Central memory CD8-positive, alpha-beta T cell (primary cell): Measurements from ENCODE around the gene GMIP.

Experiments
- ATAC-seq: fragments of 150-1000 bp; cut with Tn5 transposase; replicated peaks from 2 replicates; pipeline ENCODE4 v1.10.0; 2022; ENCODE audit warnings: mild to moderate bottlenecking, moderate FRiP score, moderate number of reproducible peaks; ENCODE audit not compliant: poor library complexity, severe bottlenecking; ENCODE audit errors: extremely low read depth
- DNase-seq, 2 donors: peaks; one replicate each; pipeline ENCODE4 v3.0.0; 2021; ENCODE audit warnings: low spot score in 2 of 2
- H3K27ac Mint-ChIP-seq: one replicate; pipeline ENCODE4 v1.8.0; 2022; ENCODE audit warnings: low read depth, mild to moderate bottlenecking, moderate library complexity, mixed read lengths
- H3K27me3 Mint-ChIP-seq: one replicate; pipeline ENCODE4 v1.8.0; 2022; ENCODE audit warnings: mixed read lengths
- H3K36me3 Mint-ChIP-seq: one replicate; pipeline ENCODE4 v1.8.0; 2022; ENCODE audit warnings: mild to moderate bottlenecking, moderate library complexity, mixed read lengths; ENCODE audit not compliant: insufficient read depth
- H3K4me1 Mint-ChIP-seq: one replicate; pipeline ENCODE4 v1.8.0; 2022; ENCODE audit warnings: mixed read lengths
- H3K4me3 Mint-ChIP-seq: one replicate; pipeline ENCODE4 v1.8.0; 2022; ENCODE audit warnings: mild to moderate bottlenecking, moderate library complexity, mixed read lengths
- H3K9me3 Mint-ChIP-seq: one replicate; pipeline ENCODE4 v1.8.0; 2022; ENCODE audit warnings: mixed read lengths

The GMIP gene

DNA sequence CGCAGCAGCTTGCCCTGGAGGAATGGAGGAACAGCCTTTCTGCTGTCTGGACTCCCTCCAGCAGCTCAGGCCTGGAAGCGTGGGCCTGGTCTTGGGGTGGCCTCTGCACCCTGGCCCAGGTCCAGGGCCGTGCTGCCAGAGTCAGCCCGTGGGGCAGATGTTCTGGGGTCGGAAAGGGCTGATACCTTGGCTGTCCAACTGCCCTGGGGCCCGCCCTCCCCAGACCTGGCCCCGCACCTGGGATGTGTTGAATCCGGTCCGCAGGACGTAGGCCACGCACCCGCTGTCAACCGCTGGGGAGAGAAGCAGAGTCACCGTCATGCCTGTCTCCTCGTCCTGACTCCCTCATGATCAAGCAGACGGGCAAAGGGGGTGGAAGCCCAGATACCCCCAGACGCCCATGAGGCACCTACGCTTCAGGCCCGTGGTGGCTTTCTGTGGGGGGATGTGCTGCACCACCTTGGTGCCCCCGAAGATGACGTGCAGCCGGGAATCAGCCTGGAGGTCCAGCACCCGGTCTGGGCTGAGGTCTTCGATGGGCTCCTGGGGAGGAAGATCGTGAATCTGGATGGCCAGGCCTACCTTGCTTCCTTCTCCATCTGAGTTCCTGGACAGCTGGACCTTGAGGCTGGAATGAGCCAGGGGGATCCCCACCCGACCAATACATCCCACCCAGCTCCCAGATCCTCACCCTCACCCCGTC, 12.3 kb upstream of the GMIP start:
- Mint-ChIP-seq H3K27me3 (no peaks in the 10 kb centered on the region), H3K4me1 (no peaks in the 10 kb centered on the region), H3K4me3 (no peak overlapping the region), H3K27ac (no peak overlapping the region), H3K9me3 (no peaks in the 10 kb centered on the region), H3K36me3 (peaks cover 41% of the 10 kb centered on the region)
- DNase-seq: no peak
- no peak for ATAC-seq

DNA sequence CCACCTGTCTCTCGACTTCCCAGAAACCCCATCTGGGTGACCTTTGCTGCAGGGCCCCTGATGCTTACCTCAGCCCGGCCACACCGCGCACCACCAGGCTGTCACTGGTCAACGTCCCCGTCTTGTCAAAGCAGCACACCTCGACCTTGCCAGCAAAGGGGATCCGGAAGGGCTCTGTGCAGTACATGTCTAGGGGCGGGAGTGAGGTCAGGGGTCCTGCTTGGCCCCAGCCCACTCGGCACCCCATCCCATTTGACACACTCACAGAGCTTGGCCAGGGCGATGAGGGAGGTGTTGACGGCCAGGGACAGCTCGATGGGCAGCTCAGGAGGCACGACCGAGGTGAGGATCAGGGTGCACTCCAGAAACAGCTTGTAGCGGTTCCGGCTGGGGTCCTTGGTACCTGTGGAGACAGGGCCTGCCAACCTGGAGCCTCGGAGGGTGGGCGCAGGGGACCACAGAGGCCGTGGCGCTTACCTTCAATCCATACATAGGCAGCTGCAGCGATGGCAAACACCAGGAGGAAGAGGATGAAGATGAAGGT, 11.7 kb upstream of the GMIP start:
- Mint-ChIP-seq H3K27me3 (no peaks in the 10 kb centered on the region), H3K27ac (no peak overlapping the region), H3K9me3 (no peaks in the 10 kb centered on the region), H3K4me1 (no peaks in the 10 kb centered on the region), H3K36me3 (peaks cover 40% of the 10 kb centered on the region), H3K4me3 (no peak overlapping the region)
- DNase-seq: no peak
- ATAC-seq: no peak

DNA sequence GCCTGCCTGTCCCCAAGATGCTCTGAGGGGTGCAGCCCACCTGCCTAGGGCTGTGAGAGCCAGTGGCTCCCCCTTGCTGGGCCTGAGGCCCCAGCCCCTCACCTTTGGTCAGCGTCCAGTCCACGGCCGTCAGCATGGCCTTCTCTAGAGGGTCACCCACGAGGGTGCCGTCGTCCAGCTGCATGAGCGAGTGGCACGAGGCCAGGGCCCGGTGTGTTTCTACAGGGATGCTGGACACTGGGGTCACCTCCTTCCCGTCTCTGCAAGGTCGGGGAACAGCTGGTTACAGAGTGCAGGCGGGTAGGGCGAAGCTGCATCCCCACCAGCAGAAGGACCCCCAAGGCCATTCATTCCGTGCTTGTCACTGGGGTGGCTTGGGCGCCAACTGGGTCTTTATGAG, 11.0 kb upstream of the GMIP start:
- no peaks in the 10 kb centered on the region for H3K9me3 Mint-ChIP-seq
- no peak overlapping the region for H3K27ac Mint-ChIP-seq
- no peaks in the 10 kb centered on the region for H3K4me1 Mint-ChIP-seq
- no peak overlapping the region for H3K4me3 Mint-ChIP-seq
- no peak for ATAC-seq
- H3K27me3 Mint-ChIP-seq: no peaks in the 10 kb centered on the region
- peaks cover 38% of the 10 kb centered on the region for H3K36me3 Mint-ChIP-seq
- DNase-seq: no peak

DNA sequence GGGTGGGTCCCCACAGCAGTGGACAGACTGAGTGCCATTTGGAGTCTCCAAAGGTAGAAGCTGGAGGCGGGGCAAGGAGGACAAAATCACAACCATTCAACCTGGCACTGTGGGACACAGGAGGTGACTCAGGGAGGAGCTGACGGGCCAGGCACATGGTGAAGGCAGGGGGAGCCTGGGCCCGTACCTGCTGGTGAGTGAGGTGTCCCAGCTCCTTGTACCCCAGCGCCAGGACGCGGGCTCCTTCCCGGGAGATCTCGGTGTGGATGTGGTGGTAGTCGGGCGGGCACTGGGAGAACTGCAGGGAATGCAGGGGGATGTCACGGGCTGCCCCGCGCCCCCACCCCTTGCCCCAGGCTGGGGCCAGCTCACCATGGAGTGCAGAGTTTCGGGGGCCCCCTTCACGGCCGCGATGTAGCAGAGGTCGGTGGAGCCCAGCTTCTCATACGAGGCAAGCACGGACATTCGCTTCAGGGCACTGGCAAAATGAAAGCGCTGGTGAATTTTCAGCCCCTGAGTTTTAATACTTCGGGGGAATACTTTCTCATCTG, 10.2 kb upstream of the GMIP start:
- Mint-ChIP-seq H3K4me1 (no peaks in the 10 kb centered on the region), H3K27me3 (no peaks in the 10 kb centered on the region), H3K36me3 (peaks cover 42% of the 10 kb centered on the region), H3K4me3 (no peak overlapping the region), H3K27ac (peak overlapping the region; percentile 5), H3K9me3 (no peaks in the 10 kb centered on the region)
- DNase-seq (no peak), ATAC-seq (no peak)

DNA sequence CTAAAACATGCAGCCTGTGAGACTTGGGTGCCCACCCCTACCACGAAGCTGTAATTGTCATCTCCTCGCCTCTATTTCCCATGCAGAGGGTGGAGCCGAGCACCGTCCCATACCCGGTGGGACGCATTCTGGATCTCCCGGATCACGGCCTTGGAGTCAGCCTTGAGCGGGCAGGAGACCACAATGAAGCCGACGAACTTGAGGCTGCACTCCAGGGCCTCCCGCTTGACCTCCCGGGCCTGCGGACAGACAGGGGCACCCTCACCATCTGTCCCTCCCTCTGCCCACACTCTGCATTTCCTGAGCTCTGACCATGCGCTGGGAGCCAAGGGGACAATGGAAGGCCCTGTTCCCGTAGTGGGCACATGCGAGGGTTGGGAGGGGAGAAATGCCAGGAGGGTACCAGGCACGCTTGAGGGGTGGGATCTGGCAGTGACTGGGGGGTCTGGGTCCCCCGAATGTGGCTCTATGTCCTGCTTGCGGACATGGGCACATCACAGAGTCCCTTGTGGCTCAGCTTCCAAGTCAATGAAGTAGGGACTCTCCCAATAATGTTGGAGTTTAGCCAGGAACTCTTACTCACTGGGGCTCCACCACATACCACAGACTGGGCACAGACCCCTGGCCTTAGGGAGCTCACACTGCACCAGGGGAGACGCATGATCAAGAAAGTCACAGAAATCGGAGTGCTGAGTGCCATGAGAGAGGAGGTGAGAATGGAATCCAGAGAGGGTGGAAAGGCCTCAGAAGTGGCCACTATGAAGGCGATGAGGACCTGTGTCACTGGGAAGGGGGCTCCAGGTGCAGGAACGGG, 9.2 kb upstream of the GMIP start:
- no peaks in the 10 kb centered on the region for H3K4me1 Mint-ChIP-seq
- no peak for ATAC-seq
- H3K4me3 Mint-ChIP-seq: no peak overlapping the region
- H3K27me3 Mint-ChIP-seq: no peaks in the 10 kb centered on the region
- H3K9me3 Mint-ChIP-seq: no peaks in the 10 kb centered on the region
- no peak overlapping the region for H3K27ac Mint-ChIP-seq
- H3K36me3 Mint-ChIP-seq: peaks cover 43% of the 10 kb centered on the region
- DNase-seq: no peak

DNA sequence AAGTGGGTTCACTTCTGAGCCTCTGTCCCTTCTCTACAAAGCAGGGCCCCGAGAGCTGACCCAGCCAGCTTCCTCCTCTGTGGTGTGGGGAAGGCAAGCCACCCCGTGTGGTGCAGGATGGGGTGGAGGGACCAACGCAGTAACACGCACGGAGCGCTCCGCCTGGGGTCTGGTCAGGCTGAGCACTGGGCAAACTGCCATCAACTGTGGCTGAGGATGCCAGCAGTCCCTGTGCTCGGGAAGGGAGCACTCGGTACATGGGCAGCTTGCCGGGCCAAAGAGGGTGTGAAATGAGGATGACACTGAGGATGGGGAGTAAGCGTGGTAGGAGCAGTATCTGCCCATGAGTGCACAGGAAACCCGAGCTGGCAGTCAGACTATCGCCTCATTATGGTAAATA, 7.6 kb upstream of the GMIP start:
- DNase-seq: no peak

DNA sequence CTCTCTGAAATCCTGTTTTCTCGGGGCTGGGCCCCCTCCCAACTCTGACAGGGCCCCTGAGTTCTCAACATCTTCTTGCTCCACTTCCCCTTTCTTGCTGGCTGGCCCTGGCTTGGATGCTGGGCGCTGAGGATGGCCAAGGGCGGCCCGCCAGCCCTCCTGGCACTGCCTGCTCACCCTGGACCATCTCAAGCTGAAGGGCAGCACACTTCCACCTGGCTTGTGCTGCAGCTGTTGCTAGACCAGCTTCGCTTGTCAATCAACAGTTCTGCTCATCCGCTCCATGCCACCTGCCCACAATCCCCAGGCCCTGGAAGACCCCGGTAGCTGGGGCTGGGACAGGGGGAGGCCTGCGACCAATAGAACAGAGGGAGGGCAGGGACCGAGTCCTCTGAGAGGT, 6.9 kb upstream of the GMIP start:
- peaks cover 45% of the 10 kb centered on the region for H3K36me3 Mint-ChIP-seq
- no peaks in the 10 kb centered on the region for H3K9me3 Mint-ChIP-seq
- DNase-seq (no peak), ATAC-seq (no peak)
- no peak overlapping the region for H3K4me3 Mint-ChIP-seq
- no peaks in the 10 kb centered on the region for H3K4me1 Mint-ChIP-seq
- H3K27ac Mint-ChIP-seq: no peak overlapping the region
- H3K27me3 Mint-ChIP-seq: no peaks in the 10 kb centered on the region

More for the DNA sequence above, 7.6 kb upstream of the GMIP start:
- no peak overlapping the region for H3K4me3 Mint-ChIP-seq
- no peaks in the 10 kb centered on the region for H3K27me3 Mint-ChIP-seq
- H3K27ac Mint-ChIP-seq: no peak overlapping the region
- no peaks in the 10 kb centered on the region for H3K4me1 Mint-ChIP-seq
- no peaks in the 10 kb centered on the region for H3K9me3 Mint-ChIP-seq
- no peak for ATAC-seq
- peaks cover 45% of the 10 kb centered on the region for H3K36me3 Mint-ChIP-seq

DNA sequence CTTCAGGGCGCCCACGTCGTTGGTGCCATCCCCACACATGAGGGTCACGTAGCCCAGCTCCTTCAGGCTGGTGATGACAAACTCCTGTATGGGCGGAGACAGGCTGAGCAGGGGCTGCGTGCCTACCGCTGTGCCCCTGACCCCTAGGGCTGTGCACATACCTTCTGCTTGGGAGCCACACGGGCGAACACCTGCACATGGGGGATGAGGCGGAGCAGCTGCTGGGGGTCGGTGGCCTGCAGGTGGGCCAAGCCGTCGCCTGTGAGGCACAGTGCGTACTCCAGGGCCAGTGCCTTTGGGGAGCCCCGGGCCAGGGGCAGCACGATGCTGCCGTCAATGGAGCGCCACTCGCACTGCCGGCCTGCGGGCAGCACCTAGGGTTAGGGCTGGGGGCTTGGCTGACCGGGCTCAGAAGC, 6.1 kb upstream of the GMIP start:
- H3K27me3 Mint-ChIP-seq: no peaks in the 10 kb centered on the region
- H3K36me3 Mint-ChIP-seq: peaks cover 43% of the 10 kb centered on the region
- no peak overlapping the region for H3K4me3 Mint-ChIP-seq
- DNase-seq (no peak), ATAC-seq (no peak)
- no peak overlapping the region for H3K27ac Mint-ChIP-seq
- no peaks in the 10 kb centered on the region for H3K4me1 Mint-ChIP-seq
- H3K9me3 Mint-ChIP-seq: no peaks in the 10 kb centered on the region

DNA sequence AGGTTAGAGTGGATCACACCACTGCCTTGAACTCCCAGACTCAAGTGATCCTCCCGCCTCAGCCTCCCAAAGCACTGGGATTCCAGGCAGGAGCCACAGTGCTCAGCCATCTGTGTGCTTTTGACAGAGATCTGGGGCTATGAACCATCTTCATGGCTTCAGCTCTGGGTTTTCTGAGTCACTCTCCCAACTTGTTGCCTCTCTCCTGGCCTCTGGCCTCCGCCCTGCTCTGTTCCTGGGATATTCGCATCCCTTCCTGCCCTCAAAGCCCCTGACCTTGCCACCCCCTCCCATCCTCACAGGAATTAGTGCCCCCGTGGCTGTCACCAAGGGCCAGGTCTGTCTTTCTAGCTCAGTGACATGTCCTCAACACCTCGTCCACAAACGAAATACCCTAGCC, 5.7 kb upstream of the GMIP start:
- no peaks in the 10 kb centered on the region for H3K9me3 Mint-ChIP-seq
- no peak overlapping the region for H3K27ac Mint-ChIP-seq
- no peak for ATAC-seq
- H3K4me1 Mint-ChIP-seq: no peaks in the 10 kb centered on the region
- no peaks in the 10 kb centered on the region for H3K27me3 Mint-ChIP-seq
- H3K36me3 Mint-ChIP-seq: peaks cover 41% of the 10 kb centered on the region
- no peak for DNase-seq
- H3K4me3 Mint-ChIP-seq: no peak overlapping the region

DNA sequence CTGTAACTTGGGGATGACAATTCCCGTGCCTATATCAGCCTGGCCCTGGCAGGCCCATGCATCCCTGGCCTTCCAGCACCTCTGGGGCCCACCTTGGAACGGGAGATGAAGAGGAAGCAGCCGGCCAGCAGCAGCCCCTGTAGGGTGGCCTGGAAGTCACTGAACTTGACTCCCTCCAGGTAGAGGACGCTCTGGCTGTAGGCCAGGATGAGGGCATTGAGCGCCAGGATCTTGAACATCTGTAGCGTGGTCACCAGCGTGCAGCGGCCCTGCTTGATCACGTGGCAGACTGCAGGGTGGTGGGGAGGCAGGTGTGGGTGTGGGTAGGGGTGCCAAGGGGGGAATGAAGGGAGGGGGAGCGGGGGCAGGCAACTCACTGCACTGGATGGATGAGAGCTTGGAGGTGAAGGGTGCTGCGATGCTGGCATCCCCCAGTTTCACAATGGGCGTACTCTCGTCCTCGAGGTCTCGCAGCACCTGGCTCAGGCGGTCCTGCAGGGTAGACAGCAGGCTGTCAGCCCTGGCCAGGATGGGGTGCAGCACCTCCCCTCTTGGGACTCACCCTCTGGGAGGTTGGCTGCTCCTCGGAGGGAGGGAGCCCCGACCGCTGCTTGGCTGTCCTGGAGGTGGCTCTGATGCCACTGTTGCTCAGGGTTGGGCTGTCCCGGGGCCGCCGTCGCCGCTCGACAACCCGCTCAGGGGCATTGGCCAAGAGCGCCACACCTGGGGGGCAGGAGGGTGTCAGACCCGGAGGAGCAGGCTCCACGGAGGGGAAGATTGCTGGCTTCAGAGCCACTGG, 3.8 kb upstream of the GMIP start:
- no peaks in the 10 kb centered on the region for H3K27me3 Mint-ChIP-seq
- no peaks in the 10 kb centered on the region for H3K9me3 Mint-ChIP-seq
- peaks cover 14% of the 10 kb centered on the region for H3K4me1 Mint-ChIP-seq
- ATAC-seq: no peak
- H3K27ac Mint-ChIP-seq: no peak overlapping the region
- DNase-seq: no peak
- no peak overlapping the region for H3K4me3 Mint-ChIP-seq
- peaks cover 50% of the 10 kb centered on the region for H3K36me3 Mint-ChIP-seq

DNA sequence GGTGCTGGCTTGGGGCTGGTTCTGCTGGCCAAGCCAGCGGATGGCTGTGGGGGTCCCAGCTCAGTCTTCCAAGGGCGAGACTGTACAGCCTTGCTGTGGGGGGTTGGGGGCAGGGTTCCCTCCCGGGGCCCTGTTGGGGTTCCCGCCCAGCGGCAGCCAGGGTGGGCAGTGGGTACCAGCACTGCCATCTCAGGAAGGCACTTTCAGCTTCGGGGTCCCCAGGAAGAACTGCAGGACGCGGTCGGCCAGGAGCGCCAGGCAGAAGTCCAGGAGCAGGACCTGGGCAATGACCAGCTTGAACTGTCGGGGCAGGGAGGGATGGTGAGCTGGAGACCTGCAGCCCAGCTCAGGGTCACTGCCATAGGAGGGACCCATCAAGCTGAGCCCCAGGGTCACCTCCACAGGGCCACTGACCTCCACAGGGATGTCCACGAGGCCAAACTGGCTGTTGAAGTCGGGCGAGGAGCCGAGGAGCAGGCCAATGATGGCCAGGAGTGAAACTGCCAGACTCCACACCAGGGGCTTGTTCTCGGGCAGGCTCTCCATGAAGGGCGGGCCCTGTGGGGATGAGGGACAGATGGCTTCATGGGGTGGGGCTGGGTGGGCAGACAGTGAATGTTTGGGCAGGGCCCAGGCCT, 1.9 kb upstream of the GMIP start:
- ATAC-seq: no peak
- H3K4me1 Mint-ChIP-seq: peaks cover 20% of the 10 kb centered on the region

DNA sequence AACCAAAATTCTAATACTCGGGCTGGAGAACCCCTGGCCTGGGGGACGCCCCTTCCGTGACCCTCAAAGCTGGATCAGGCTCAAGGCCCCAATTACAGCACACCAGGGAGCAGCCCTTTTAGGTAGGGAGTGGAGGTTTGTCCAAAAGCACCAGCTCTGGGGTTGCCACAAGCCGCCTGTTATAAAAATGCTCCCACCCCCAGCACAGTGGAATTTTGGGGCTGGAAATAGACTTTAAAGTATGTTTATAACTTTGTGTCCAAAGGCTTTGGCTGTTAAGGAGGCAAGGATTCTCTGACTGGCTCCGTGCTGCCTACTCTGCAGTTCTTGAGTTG, 564 bp upstream of the GMIP start:
- Mint-ChIP-seq H3K4me3 (peak overlapping the region; percentile 99), H3K27ac (peak overlapping the region; percentile 91), H3K36me3 (peaks cover 58% of the 10 kb centered on the region), H3K27me3 (no peaks in the 10 kb centered on the region), H3K9me3 (no peaks in the 10 kb centered on the region), H3K4me1 (peaks cover 20% of the 10 kb centered on the region)
- DNase-seq: no peak
- no peak for ATAC-seq

More for the DNA sequence above, 1.9 kb upstream of the GMIP start:
- Mint-ChIP-seq H3K4me3 (no peak overlapping the region), H3K27me3 (no peaks in the 10 kb centered on the region), H3K36me3 (peaks cover 50% of the 10 kb centered on the region), H3K27ac (no peak overlapping the region), H3K9me3 (no peaks in the 10 kb centered on the region)
- no peak for DNase-seq
